Activated T-cell treated with anti-CD3 and anti-CD28 coated beads, Interleukin-2, amount 50 U/mL, for 4 hours (primary cell): ENCODE data around the gene SDK2. TPM values are rescaled to one million over a fixed set of nuclear protein-coding genes. Genes with fewer than 3 reads are reported as not detected.

Source experiments
- ATAC-seq, 2 donors: fragments of 200-7000 bp; cut with Tn5 transposase; one replicate each; pipeline ENCODE4 v1.10.0; 2021
- DNase-seq: peaks from one replicate; pipeline ENCODE4 v3.0.0-alpha.2; 2020
- H3K27me3 Mint-ChIP-seq: one replicate; pipeline ENCODE4 v1.8.0; 2021; ENCODE audit warnings: low read depth, mixed read lengths
- H3K36me3 Mint-ChIP-seq: one replicate; pipeline ENCODE4 v1.8.0; 2022; ENCODE audit warnings: mixed read lengths; ENCODE audit not compliant: insufficient read depth
- H3K4me1 Mint-ChIP-seq: one replicate; pipeline ENCODE4 v1.8.0; 2021; ENCODE audit warnings: low read depth, mixed read lengths
- H3K4me3 Mint-ChIP-seq: one replicate; pipeline ENCODE4 v1.8.0; 2021; ENCODE audit warnings: mild to moderate bottlenecking, moderate library complexity, mixed read lengths
- H3K9me3 Mint-ChIP-seq: one replicate; pipeline ENCODE4 v1.8.0; 2021; ENCODE audit warnings: mixed read lengths
- total RNA-seq, 3 donors: library from RNA; stranded (reverse); gene quantifications; one replicate each; pipeline ENCODE4 v1.2.1, GENCODE V29; 2021

The SDK2 gene
- total RNA-seq, 3 donors from 2014 or later = 0.08 to 0.20 (median 0.08) TPM

GRCh38 chr17:73305845-73306836 is 338.1 kb downstream of the SDK2 start:
- Mint-ChIP-seq H3K27me3 (peaks cover 11% of the 10 kb centered on the region), H3K36me3 (no peaks in the 10 kb centered on the region), H3K9me3 (no peaks in the 10 kb centered on the region), H3K4me3 (no peak overlapping the region), H3K4me1 (peaks cover 15% of the 10 kb centered on the region)
- no peak for ATAC-seq
- DNase-seq = no peak

GRCh38 chr17:73304971-73305812 is 339.1 kb downstream of the SDK2 start:
- ATAC-seq = no peak
- no peak for DNase-seq
- no peaks in the 10 kb centered on the region for H3K36me3 Mint-ChIP-seq
- H3K4me1 Mint-ChIP-seq = peaks cover 12% of the 10 kb centered on the region
- H3K27me3 Mint-ChIP-seq = peaks cover 11% of the 10 kb centered on the region
- no peaks in the 10 kb centered on the region for H3K9me3 Mint-ChIP-seq
- no peak overlapping the region for H3K4me3 Mint-ChIP-seq

GRCh38 chr17:73304438-73304837 is 339.8 kb downstream of the SDK2 start:
- no peaks in the 10 kb centered on the region for H3K36me3 Mint-ChIP-seq
- H3K9me3 Mint-ChIP-seq = no peaks in the 10 kb centered on the region
- no peak for ATAC-seq
- DNase-seq = no peak
- H3K4me1 Mint-ChIP-seq = peaks cover 7% of the 10 kb centered on the region
- H3K27me3 Mint-ChIP-seq = peaks cover 11% of the 10 kb centered on the region
- H3K4me3 Mint-ChIP-seq = no peak overlapping the region

GRCh38 chr17:73302189-73302588 is 342.1 kb downstream of the SDK2 start:
- H3K9me3 Mint-ChIP-seq = no peaks in the 10 kb centered on the region
- H3K4me1 Mint-ChIP-seq = peaks cover 5% of the 10 kb centered on the region

GRCh38 chr17:73301369-73301768 is 342.9 kb downstream of the SDK2 start:
- H3K4me1 Mint-ChIP-seq = peaks cover 5% of the 10 kb centered on the region
- no peak for DNase-seq
- H3K36me3 Mint-ChIP-seq = no peaks in the 10 kb centered on the region
- H3K4me3 Mint-ChIP-seq = no peak overlapping the region
- no peak for ATAC-seq
- H3K9me3 Mint-ChIP-seq = no peaks in the 10 kb centered on the region
- H3K27me3 Mint-ChIP-seq = peaks cover 11% of the 10 kb centered on the region

More at GRCh38 chr17:73302189-73302588, 342.1 kb downstream of the SDK2 start:
- H3K27me3 Mint-ChIP-seq = peaks cover 11% of the 10 kb centered on the region
- H3K36me3 Mint-ChIP-seq = no peaks in the 10 kb centered on the region
- no peak overlapping the region for H3K4me3 Mint-ChIP-seq
- no peak for DNase-seq
- no peak for ATAC-seq

GRCh38 chr17:73300392-73300791 is 343.9 kb downstream of the SDK2 start:
- H3K36me3 Mint-ChIP-seq = no peaks in the 10 kb centered on the region
- peaks cover 11% of the 10 kb centered on the region for H3K27me3 Mint-ChIP-seq

GRCh38 chr17:73297934-73298861 is 346.0 kb downstream of the SDK2 start:
- DNase-seq = no peak

More at GRCh38 chr17:73300392-73300791, 343.9 kb downstream of the SDK2 start:
- peaks cover 4% of the 10 kb centered on the region for H3K4me1 Mint-ChIP-seq
- DNase-seq (no peak), ATAC-seq (no peak)
- H3K9me3 Mint-ChIP-seq = no peaks in the 10 kb centered on the region
- H3K4me3 Mint-ChIP-seq = no peak overlapping the region

GRCh38 chr17:73293480-73293911 is 350.7 kb downstream of the SDK2 start:
- peaks cover 13% of the 10 kb centered on the region for H3K4me1 Mint-ChIP-seq
- H3K27me3 Mint-ChIP-seq = peaks cover 2% of the 10 kb centered on the region
- H3K4me3 Mint-ChIP-seq = no peak overlapping the region
- H3K36me3 Mint-ChIP-seq = no peaks in the 10 kb centered on the region
- no peaks in the 10 kb centered on the region for H3K9me3 Mint-ChIP-seq
- ATAC-seq (no peak), DNase-seq (no peak)

More at GRCh38 chr17:73297934-73298861, 346.0 kb downstream of the SDK2 start:
- H3K4me3 Mint-ChIP-seq = no peak overlapping the region
- H3K4me1 Mint-ChIP-seq = no peaks in the 10 kb centered on the region
- no peaks in the 10 kb centered on the region for H3K27me3 Mint-ChIP-seq
- H3K9me3 Mint-ChIP-seq = no peaks in the 10 kb centered on the region
- ATAC-seq = no peak
- no peaks in the 10 kb centered on the region for H3K36me3 Mint-ChIP-seq

- no peak overlapping the region for H3K4me3 Mint-ChIP-seq
- DNase-seq (no peak), ATAC-seq (no peak)
- no peaks in the 10 kb centered on the region for H3K36me3 Mint-ChIP-seq
- H3K27me3 Mint-ChIP-seq = peaks cover 2% of the 10 kb centered on the region
- no peaks in the 10 kb centered on the region for H3K9me3 Mint-ChIP-seq
- peaks cover 13% of the 10 kb centered on the region for H3K4me1 Mint-ChIP-seq
Measured at GRCh38 chr17:73293031-73293430, 351.2 kb downstream of the SDK2 start.

GRCh38 chr17:73292031-73292531 is 352.2 kb downstream of the SDK2 start:
- no peaks in the 10 kb centered on the region for H3K36me3 Mint-ChIP-seq
- no peak for DNase-seq
- H3K9me3 Mint-ChIP-seq = no peaks in the 10 kb centered on the region
- ATAC-seq = no peak
- H3K4me1 Mint-ChIP-seq = peaks cover 13% of the 10 kb centered on the region
- peaks cover 2% of the 10 kb centered on the region for H3K27me3 Mint-ChIP-seq
- H3K4me3 Mint-ChIP-seq = no peak overlapping the region

GRCh38 chr17:73291260-73291801 is 352.9 kb downstream of the SDK2 start:
- peaks cover 13% of the 10 kb centered on the region for H3K4me1 Mint-ChIP-seq
- no peaks in the 10 kb centered on the region for H3K36me3 Mint-ChIP-seq
- no peaks in the 10 kb centered on the region for H3K9me3 Mint-ChIP-seq
- H3K27me3 Mint-ChIP-seq = peaks cover 2% of the 10 kb centered on the region
- DNase-seq (no peak), ATAC-seq (peak in 1 of 2 donors; percentile 18)
- no peak overlapping the region for H3K4me3 Mint-ChIP-seq

GRCh38 chr17:73290399-73291259 is 353.6 kb downstream of the SDK2 start:
- Mint-ChIP-seq H3K9me3 (no peaks in the 10 kb centered on the region), H3K27me3 (peaks cover 2% of the 10 kb centered on the region), H3K36me3 (no peaks in the 10 kb centered on the region), H3K4me1 (peaks cover 13% of the 10 kb centered on the region), H3K4me3 (no peak overlapping the region)
- ATAC-seq (no peak), DNase-seq (no peak)
